ENCODE results near the gene MYMX.
"Not testable (repeated sequence)": the region's sequence is repeated elsewhere in the genome, so short reads cannot be mapped to it uniquely, and the experiment has no call there.

Gene MYMX

GRCh38 chr6:44216677-44217331 is at the start of gene MYMX:
MYMX (plus strand) TSS chr6:44216926; CDS start chr6:44217472, 546 bp downstream.
- no peak for DNase-seq

- DNase-seq: no peak
Measured at GRCh38 chr6:44167567-44167966, 49.2 kb upstream of the MYMX start.

- DNase-seq: no peak
Measured at GRCh38 chr6:44169154-44169553, 47.6 kb upstream of the MYMX start.

- DNase-seq: no peak
Measured at GRCh38 chr6:44169886-44170570, 46.7 kb upstream of the MYMX start.

GRCh38 chr6:44171899-44172546 is 44.7 kb upstream of the MYMX start:
- DNase-seq: no peak

GRCh38 chr6:44172731-44173500 is 43.8 kb upstream of the MYMX start:
- peak; percentile 90 for DNase-seq

GRCh38 chr6:44176130-44176761 is 40.5 kb upstream of the MYMX start:
- no peak for DNase-seq

- peak; percentile 66 for DNase-seq
Measured at GRCh38 chr6:44176762-44177509, 39.8 kb upstream of the MYMX start.

GRCh38 chr6:44177691-44178423 is 38.9 kb upstream of the MYMX start:
- no peak for DNase-seq

GRCh38 chr6:44178424-44179071 is 38.2 kb upstream of the MYMX start:
- no peak for DNase-seq

- no peak for DNase-seq
Measured at GRCh38 chr6:44179072-44179536, 37.6 kb upstream of the MYMX start.

GRCh38 chr6:44179648-44180047 is 37.1 kb upstream of the MYMX start:
- no peak for DNase-seq

GRCh38 chr6:44180406-44180805 is 36.3 kb upstream of the MYMX start:
- DNase-seq: no peak

- no peak for DNase-seq
Measured at GRCh38 chr6:44180886-44181285, 35.8 kb upstream of the MYMX start.

GRCh38 chr6:44181784-44182183 is 34.9 kb upstream of the MYMX start:
- not testable (repeated sequence) for DNase-seq

GRCh38 chr6:44182911-44183390 is 33.8 kb upstream of the MYMX start:
- no peak for DNase-seq

- no peak for DNase-seq
Measured at GRCh38 chr6:44183783-44184182, 32.9 kb upstream of the MYMX start.

- not testable (repeated sequence) for DNase-seq
Measured at GRCh38 chr6:44185356-44185755, 31.4 kb upstream of the MYMX start.

- peak; percentile 66 for DNase-seq
Measured at GRCh38 chr6:44185953-44186634, 30.6 kb upstream of the MYMX start.

- DNase-seq: no peak
Measured at GRCh38 chr6:44186635-44187025, 30.1 kb upstream of the MYMX start.
